H1 (cell line): Measurements from ENCODE around the gene PPM1D. TPM values are rescaled to one million over a fixed set of nuclear protein-coding genes. Genes with fewer than 3 reads are reported as not detected.

Experiments used
- CTCF ChIA-PET: fragments of 300-600 bp; sonication (Branson Sonifier 250); formaldehyde crosslinking; loops from one replicate; lab custom pipeline; 2021; ENCODE audit not compliant: partially characterized antibody; lab: Charles Lee
- POLR2A ChIA-PET: fragments of 300-600 bp; sonication (Branson Sonifier 250); formaldehyde crosslinking; loops from one replicate; lab custom pipeline; 2021; ENCODE audit warnings: inconsistent platforms; ENCODE audit not compliant: partially characterized antibody; lab: Charles Lee
- DNase-seq, 2 experiments: peaks; one replicate each; pipeline versions ENCODE4 v3.0.0 to v3.0.0-alpha.2; 2010 to 2022; ENCODE audit warnings: low spot score in 2 of 2, low read depth in 1 of 2, mixed read lengths in 1 of 2
- FAIRE-seq: peaks from 2 replicates; lab custom pipeline; 2011; peaks lifted over from hg19 to GRCh38; lab: Jason Lieb, UNC
- H2AFZ ChIP-seq: 2 replicates; pipeline ENCODE4 v1.8.1; 2012; ENCODE audit warnings: low read length, inconsistent platforms
- H2AK5ac ChIP-seq: 2 replicates; pipeline ENCODE4 v1.6.1; 2013; ENCODE audit warnings: low read depth, low read length
- H2BK120ac ChIP-seq: replicated peaks from 2 replicates; pipeline ENCODE3; 2013; ENCODE audit warnings: low read depth, low read length, inconsistent platforms
- H2BK12ac ChIP-seq: 2 replicates; pipeline ENCODE4 v1.6.1; 2013; ENCODE audit warnings: low read depth, low read length
- H2BK15ac ChIP-seq: 2 replicates; pipeline ENCODE4 v1.6.1; 2013; ENCODE audit warnings: low read length
- H2BK20ac ChIP-seq: 2 replicates; pipeline ENCODE4 v1.6.1; 2013; ENCODE audit warnings: low read length
- H2BK5ac ChIP-seq: 2 replicates; pipeline ENCODE4 v1.6.1; 2013; ENCODE audit warnings: low read depth, low read length
- H3K14ac ChIP-seq: 2 replicates; pipeline ENCODE4 v1.6.1; 2013; ENCODE audit warnings: inconsistent platforms; ENCODE audit not compliant: insufficient read length
- H3K18ac ChIP-seq: 2 replicates; pipeline ENCODE4 v1.6.1; 2013; ENCODE audit warnings: low read length; ENCODE audit errors: extremely low read depth
- H3K23ac ChIP-seq: 2 replicates; pipeline ENCODE4 v1.6.1; 2013; ENCODE audit warnings: inconsistent platforms; ENCODE audit not compliant: insufficient read length
- H3K23me2 ChIP-seq: 2 replicates; pipeline ENCODE4 v1.6.1; 2013; ENCODE audit warnings: low read depth, low read length
- H3K27ac ChIP-seq: 2 replicates; pipeline ENCODE4 v1.6.1; 2011; ENCODE audit warnings: low read depth, low read length, inconsistent platforms
- H3K27me3 ChIP-seq, 4 experiments: replicated peaks in 1 of 4; 1 replicate in 1 of 4; 2 replicates in 3 of 4; pipeline versions ENCODE4 v1.6.1 to v1.8.1; 2011 to 2013; ENCODE audit warnings: low read length in 3 of 4, mild to moderate bottlenecking in 3 of 4, inconsistent platforms in 2 of 4, mixed read lengths in 2 of 4, moderate library complexity in 1 of 4; ENCODE audit not compliant: control insufficient read depth in 3 of 4, insufficient read depth in 3 of 4; ENCODE audit errors: extremely low read depth in 1 of 4
- H3K36me3 ChIP-seq, 4 experiments: 2 replicates each; pipeline versions ENCODE4 v1.6.1 to v1.8.1; 2011 to 2013; ENCODE audit warnings: mild to moderate bottlenecking in 4 of 4, low read length in 3 of 4, moderate library complexity in 2 of 4, control low read depth in 1 of 4, inconsistent platforms in 1 of 4; ENCODE audit not compliant: insufficient read depth in 4 of 4, control insufficient read depth in 2 of 4
- H3K4ac ChIP-seq: replicated peaks from 2 replicates; pipeline ENCODE3; 2013; ENCODE audit warnings: low read length, low read depth, mixed read lengths, inconsistent platforms; ENCODE audit not compliant: insufficient read length
- H3K4me1 ChIP-seq, 4 experiments: replicated peaks in 1 of 4; 1 replicate in 1 of 4; 2 replicates in 3 of 4; pipeline versions ENCODE4 v1.6.1 to v1.8.1; 2011 to 2013; ENCODE audit warnings: low read length in 3 of 4, inconsistent platforms in 2 of 4, mixed read lengths in 1 of 4; ENCODE audit not compliant: insufficient read depth in 4 of 4, control insufficient read depth in 3 of 4
- H3K4me2 ChIP-seq, 2 experiments: 2 replicates each; pipeline versions ENCODE4 v1.6.1 to v1.8.1; 2011 to 2013; ENCODE audit warnings: low read depth in 2 of 2, low read length in 2 of 2, control low read depth in 1 of 2, inconsistent platforms in 1 of 2, mild to moderate bottlenecking in 1 of 2; ENCODE audit not compliant: insufficient read depth in 1 of 2
- H3K4me3 ChIP-seq, 4 experiments: fragments of 200-600, 300-600 bp in 1 of 4; sonication (generic), shearing (Covaris generic), sonication (Bioruptor Twin) in 1 of 4; 2 replicates each; pipeline versions ENCODE4 v1.5.1 to v1.8.1; 2011 to 2016; ENCODE audit warnings: low read length in 4 of 4, low read depth in 3 of 4, control low read depth in 2 of 4, inconsistent platforms in 2 of 4, mild to moderate bottlenecking in 2 of 4, mixed read lengths in 1 of 4, moderate library complexity in 1 of 4; ENCODE audit not compliant: insufficient read depth in 2 of 4; ENCODE audit errors: extremely low read depth in 1 of 4
- H3K56ac ChIP-seq: replicated peaks from 2 replicates; pipeline ENCODE3; 2013; ENCODE audit warnings: low read depth, mild to moderate bottlenecking, mixed read lengths, low read length, inconsistent platforms; ENCODE audit not compliant: insufficient read length
- H3K79me1 ChIP-seq: 2 replicates; pipeline ENCODE4 v1.6.1; 2013; ENCODE audit warnings: low read depth, low read length, control low read depth
- H3K79me2 ChIP-seq, 2 experiments: 2 replicates each; pipeline versions ENCODE4 v1.6.1 to v1.8.1; 2012 to 2013; ENCODE audit warnings: low read length in 2 of 2, mild to moderate bottlenecking in 2 of 2, inconsistent platforms in 1 of 2; ENCODE audit not compliant: insufficient read depth in 2 of 2, control insufficient read depth in 1 of 2
- H3K9ac ChIP-seq, 4 experiments: replicated peaks in 1 of 4; 1 replicate in 1 of 4; 2 replicates in 3 of 4; pipeline versions ENCODE4 v1.6.1 to v1.8.1; 2011 to 2013; ENCODE audit warnings: low read depth in 3 of 4, low read length in 3 of 4, control low read depth in 2 of 4, mild to moderate bottlenecking in 2 of 4, moderate library complexity in 2 of 4, inconsistent platforms in 1 of 4; ENCODE audit errors: extremely low read depth in 1 of 4
- H3K9me3 ChIP-seq, 2 experiments: 2 replicates each; pipeline versions ENCODE4 v1.6.1 to v1.8.1; 2012 to 2013; ENCODE audit warnings: mild to moderate bottlenecking in 2 of 2, moderate library complexity in 2 of 2, control low read depth in 1 of 2, inconsistent platforms in 1 of 2, low read depth in 1 of 2, low read length in 1 of 2, mixed read lengths in 1 of 2; ENCODE audit not compliant: insufficient read depth in 2 of 2
- H4K20me1 ChIP-seq, 2 experiments: replicated peaks in 1 of 2; 2 replicates each; pipeline versions ENCODE3 to v1.8.1; 2011 to 2013; ENCODE audit warnings: inconsistent platforms in 2 of 2, low read length in 2 of 2, mild to moderate bottlenecking in 1 of 2; ENCODE audit not compliant: insufficient read depth in 2 of 2, control insufficient read depth in 1 of 2
- H4K5ac ChIP-seq: 2 replicates; pipeline ENCODE4 v1.6.1; 2013; ENCODE audit warnings: low read length, low read depth, mixed read lengths, inconsistent platforms; ENCODE audit not compliant: insufficient read length
- H4K8ac ChIP-seq: 2 replicates; pipeline ENCODE4 v1.8.0; 2013; ENCODE audit warnings: mild to moderate bottlenecking, moderate library complexity, low read length, inconsistent platforms; ENCODE audit not compliant: insufficient read depth; ENCODE audit errors: extremely low read depth
- H4K91ac ChIP-seq: replicated peaks from 2 replicates; pipeline ENCODE3; 2013; ENCODE audit warnings: low read length, mixed read lengths, inconsistent platforms; ENCODE audit not compliant: insufficient read length
- ATF2 ChIP-seq: IDR thresholded peaks from 2 replicates; pipeline ENCODE4 v1.6.1; 2012; ENCODE audit warnings: low read length, inconsistent platforms
- BACH1 ChIP-seq: IDR thresholded peaks from 2 replicates; pipeline ENCODE4 v1.6.1; 2012; ENCODE audit warnings: low read length, improper control_type of control experiment
- EGR1 ChIP-seq: IDR thresholded peaks from 2 replicates; pipeline ENCODE4 v1.6.1; 2011; ENCODE audit warnings: low read depth, low read length, borderline replicate concordance
- GABPA ChIP-seq: IDR thresholded peaks from 2 replicates; pipeline ENCODE4 v1.6.1; 2011; ENCODE audit warnings: mild to moderate bottlenecking, low read length, moderate library complexity, borderline replicate concordance; ENCODE audit not compliant: insufficient read depth
- HDAC6 ChIP-seq: IDR thresholded peaks from one replicate; pipeline ENCODE4 v1.7.1; 2012; ENCODE audit warnings: low read depth, mild to moderate bottlenecking, inconsistent platforms, low read length, moderate library complexity
- NANOG ChIP-seq: IDR thresholded peaks from 2 replicates; pipeline ENCODE4 v1.6.1; 2011; ENCODE audit warnings: low read length, low read depth, mild to moderate bottlenecking, inconsistent platforms; ENCODE audit not compliant: insufficient read depth, poor library complexity, severe bottlenecking
- POLR2A ChIP-seq, 2 experiments: IDR thresholded peaks; 1 replicate in 1 of 2; 2 replicates in 1 of 2; pipeline ENCODE4 v1.6.1; 2011; ENCODE audit warnings: low read depth in 2 of 2, low read length in 2 of 2, mild to moderate bottlenecking in 2 of 2; ENCODE audit errors: control extremely low read depth in 1 of 2
- SIX5 ChIP-seq: IDR thresholded peaks from 2 replicates; pipeline ENCODE4 v1.6.1; 2011; ENCODE audit warnings: mild to moderate bottlenecking, low read depth, low read length
- TAF1 ChIP-seq: IDR thresholded peaks from 2 replicates; pipeline ENCODE4 v1.6.1; 2011; ENCODE audit warnings: mild to moderate bottlenecking, low read depth, low read length
- TEAD4 ChIP-seq: IDR thresholded peaks from 2 replicates; pipeline ENCODE4 v1.6.1; 2012; ENCODE audit warnings: low read depth, low read length, inconsistent platforms, mixed read lengths
- WGBS, 2 experiments: shearing (Covaris generic) in 1 of 2; methylation state at CpG; one replicate each; pipeline versions ENCODE4 v1.1.6 to v1.1.7; 2013 to 2015; ENCODE audit warnings: low lambda C conversion rate in 2 of 2, mixed read lengths in 2 of 2, inconsistent platforms in 1 of 2, low coverage in 1 of 2, missing lambda C conversion rate in 1 of 2; ENCODE audit not compliant: insufficient replicate concordance in 2 of 2, insufficient coverage in 1 of 2, insufficient read length in 1 of 2; ENCODE audit errors: extremely low coverage in 1 of 2, missing lambda C conversion rate in 1 of 2; 5-methylcytosine and 5-hydroxymethylcytosine counted together
- polyA plus RNA-seq, 7 experiments: library from polyadenylated mRNA; depleted of rRNA in 3 of 7; stranded (reverse) in 5 of 7; unstranded in 2 of 7; fragments of >200 nt in 5 of 7; fragments of 200-250 nt in 2 of 7; gene quantifications; 1 replicate in 5 of 7; 2 replicates in 1 of 7; 4 replicates in 1 of 7; pipeline versions ENCODE4 v1.2.1 to v1.2.3, GENCODE V29; 2011 to 2013; ENCODE audit warnings: missing spikeins in 2 of 7, mixed read lengths in 2 of 7
- total RNA-seq: library from RNA; stranded (reverse); fragmentation: NEBNext Ultra II Directional; extraction: Animal tissue kit (Norgen Biotek cat#: 25700); gene quantifications from 2 replicates; pipeline ENCODE4 v1.2.1, GENCODE V29; 2021
- TF ChIP-seq, protein P1 (sequence below): IDR thresholded peaks from 2 replicates; pipeline ENCODE4 v1.6.1; 2011; ENCODE audit warnings: low read length, improper control_type of control experiment

Gene PPM1D
- total and polyA plus RNA-seq, 2 of the 8 experiments (the other 6 are each of a cell fraction or from before 2014, with no cell fraction given) = 5.0 to 16.7 TPM

DNA sequence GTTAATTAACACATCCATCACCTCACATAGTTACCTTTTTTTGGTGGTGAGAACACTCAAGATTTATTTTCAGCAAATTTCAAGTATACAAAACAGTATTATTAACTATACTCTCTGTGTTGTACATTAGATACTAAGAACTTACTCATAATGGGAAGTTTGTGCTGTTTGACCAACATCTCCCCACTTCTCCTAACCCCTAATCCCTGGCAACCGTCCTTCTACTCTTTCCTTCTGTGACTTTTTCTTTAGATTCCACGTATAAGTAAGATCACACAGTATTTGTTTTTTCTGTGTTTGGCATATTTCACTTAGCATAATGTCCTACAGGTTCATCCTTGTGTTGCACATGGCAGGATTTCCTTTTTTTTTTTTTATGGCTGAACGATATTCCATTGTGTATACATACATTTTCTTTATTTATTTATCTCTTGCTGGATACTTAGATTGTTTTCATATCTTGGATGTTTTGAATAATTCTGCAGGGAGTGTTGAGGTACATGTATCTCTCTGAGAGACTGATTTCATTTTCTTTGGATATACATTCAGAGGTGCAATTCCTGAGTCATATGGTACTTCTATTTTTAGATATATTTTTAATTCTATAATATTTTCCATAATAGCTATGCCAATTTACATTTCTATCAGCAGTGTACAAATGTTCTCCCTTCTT, 19.0 kb downstream of the PPM1D start:
- Histone ChIP-seq H3K4me1 (no peaks in the 10 kb centered on the region), H3K14ac (no peak overlapping the region), H3K4me2 (no peak overlapping the region), H3K23me2 (no peaks in the 10 kb centered on the region), H2BK120ac (no peak overlapping the region), H2BK12ac (no peak overlapping the region), H3K9me3 (no peaks in the 10 kb centered on the region), H3K79me1 (0 out of 2 replicates have a peak, but pooled peaks cover 2% of the 10 kb centered on the region), H2BK20ac (no peak overlapping the region), H3K18ac (no peak overlapping the region), H4K5ac (no peak overlapping the region), H4K91ac (no peak overlapping the region), H4K8ac (no peak overlapping the region), H2BK5ac (no peak overlapping the region), H3K27ac (no peak overlapping the region), H3K27me3 (no peaks in the 10 kb centered on the region), H3K56ac (no peak overlapping the region), H2BK15ac (no peak overlapping the region), H3K4ac (no peak overlapping the region), H2AK5ac (no peak overlapping the region), H3K4me3 (no peak overlapping the region), H2AFZ (no peak overlapping the region), H3K23ac (no peak overlapping the region), H3K9ac (no peak overlapping the region), H3K79me2 (peaks cover 0 to 83% of the 10 kb centered on the region in 2 experiments; a peak in 3 of 4 replicates), H3K36me3 (peaks cover 0 to 1% (median 0%) of the 10 kb centered on the region in 4 experiments; a peak in 3 of 8 replicates), H4K20me1 (peaks cover 0 to 2% of the 10 kb centered on the region in 2 experiments)
- FAIRE-seq (no peak), DNase-seq (no peak)
- POLR2A ChIA-PET = no interaction called here
- 95% methylated on average over 3 of the region's 3 CpGs; no CpG with 5 or more reads in 1 of the 2 experiments for WGBS, 2 experiments
- CTCF ChIA-PET = interaction anchor here (0.7 to 1.1 kb wide), 2 partner anchors 14 to 19 kb away, joined by 3 to 4 read pairs; no protein-coding TSS in a partner anchor
- TF ChIP-seq TAF1 (no peak), GABPA (no peak), ATF2 (no peak), SIX5 (no peak), EGR1 (no peak), HDAC6 (no peak), BACH1 (no peak), NANOG (no peak), POLR2A (IDR thresholded peaks at IDR 0.05; ENCODE audit: control extremely low read depth in 1 of 2, low read depth in 2 of 2, low read length in 2 of 2) (no peak), TEAD4 (no peak)
- TF ChIP-seq, protein P1, sequence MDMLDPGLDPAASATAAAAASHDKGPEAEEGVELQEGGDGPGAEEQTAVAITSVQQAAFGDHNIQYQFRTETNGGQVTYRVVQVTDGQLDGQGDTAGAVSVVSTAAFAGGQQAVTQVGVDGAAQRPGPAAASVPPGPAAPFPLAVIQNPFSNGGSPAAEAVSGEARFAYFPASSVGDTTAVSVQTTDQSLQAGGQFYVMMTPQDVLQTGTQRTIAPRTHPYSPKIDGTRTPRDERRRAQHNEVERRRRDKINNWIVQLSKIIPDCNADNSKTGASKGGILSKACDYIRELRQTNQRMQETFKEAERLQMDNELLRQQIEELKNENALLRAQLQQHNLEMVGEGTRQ = no peak
